Liver (tissue), 3 donors: ENCODE measurements around the gene ENDOU.

ENCODE experiments used
- GABPA ChIP-seq, 2 donors: IDR thresholded peaks in 1 of 2; conservative IDR thresholded peaks in 1 of 2; 2 replicates each; pipeline ENCODE4 v1.6.1; 2016; ENCODE audit warnings: antibody characterized with exemption in 2 of 2, mild to moderate bottlenecking in 1 of 2, moderate library complexity in 1 of 2
- JUND ChIP-seq, 2 donors: IDR thresholded peaks; 2 replicates each; pipeline ENCODE4 v1.6.1; 2016; ENCODE audit warnings: antibody characterized with exemption in 2 of 2
- RAD21 ChIP-seq, 2 donors: IDR thresholded peaks; 2 replicates each; pipeline ENCODE4 v1.6.1; 2016; ENCODE audit warnings: antibody characterized with exemption in 2 of 2, mild to moderate bottlenecking in 2 of 2
- SP1 ChIP-seq: IDR thresholded peaks from 2 replicates; pipeline ENCODE4 v1.6.1; 2018; ENCODE audit warnings: antibody characterized with exemption, mild to moderate bottlenecking
- TAF1 ChIP-seq: conservative IDR thresholded peaks from 2 replicates; pipeline ENCODE4 v1.6.1; 2016; ENCODE audit warnings: antibody characterized with exemption, mild to moderate bottlenecking
- TF ChIP-seq, protein P1 (sequence below): IDR thresholded peaks from 2 replicates; pipeline ENCODE4 v1.6.1; 2016; ENCODE audit warnings: antibody characterized with exemption
- TF ChIP-seq, protein P2 (sequence below): IDR thresholded peaks from 2 replicates; pipeline ENCODE4 v1.6.1; 2016; ENCODE audit warnings: antibody characterized with exemption, mild to moderate bottlenecking
- TF ChIP-seq, protein P3 (sequence below): fragments of 150-350 bp; IDR thresholded peaks from 2 replicates; pipeline ENCODE4 v1.5.1; 2017; ENCODE audit warnings: improper control_type of control experiment, low read depth, low read length; ENCODE audit not compliant: missing input control
- TF ChIP-seq, protein P4 (sequence below): IDR thresholded peaks from 2 replicates; pipeline ENCODE4 v1.6.1; 2016; ENCODE audit warnings: antibody characterized with exemption
- TF ChIP-seq, protein P5 (sequence below): IDR thresholded peaks from 2 replicates; pipeline ENCODE4 v1.6.1; 2016; ENCODE audit warnings: antibody characterized with exemption
- donor health status: healthy.
- donor health status: healthy.

DNA sequence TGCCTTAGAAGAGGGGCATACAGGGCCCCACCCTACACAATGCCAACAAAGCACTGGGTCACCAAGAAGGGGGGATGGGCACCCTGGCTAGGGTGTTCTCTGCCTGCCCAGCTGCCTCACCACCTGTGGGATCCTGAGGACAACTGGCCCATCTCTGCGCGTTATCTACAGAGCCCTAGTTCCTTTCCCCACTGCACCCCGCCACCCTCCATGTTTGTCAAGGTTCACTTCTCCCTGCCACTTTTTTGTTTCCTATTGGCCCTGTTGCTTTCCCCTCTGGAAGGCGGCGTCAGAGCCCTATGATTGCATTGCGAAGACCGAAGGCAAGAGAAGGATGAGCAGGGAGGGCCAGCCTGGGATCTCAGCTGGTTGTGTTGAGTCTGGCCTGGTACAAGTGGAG is 49.4 kb upstream of the ENDOU start:
- TF ChIP-seq, protein P1, sequence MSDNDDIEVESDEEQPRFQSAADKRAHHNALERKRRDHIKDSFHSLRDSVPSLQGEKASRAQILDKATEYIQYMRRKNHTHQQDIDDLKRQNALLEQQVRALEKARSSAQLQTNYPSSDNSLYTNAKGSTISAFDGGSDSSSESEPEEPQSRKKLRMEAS = no peak
- TF ChIP-seq, protein P2, sequence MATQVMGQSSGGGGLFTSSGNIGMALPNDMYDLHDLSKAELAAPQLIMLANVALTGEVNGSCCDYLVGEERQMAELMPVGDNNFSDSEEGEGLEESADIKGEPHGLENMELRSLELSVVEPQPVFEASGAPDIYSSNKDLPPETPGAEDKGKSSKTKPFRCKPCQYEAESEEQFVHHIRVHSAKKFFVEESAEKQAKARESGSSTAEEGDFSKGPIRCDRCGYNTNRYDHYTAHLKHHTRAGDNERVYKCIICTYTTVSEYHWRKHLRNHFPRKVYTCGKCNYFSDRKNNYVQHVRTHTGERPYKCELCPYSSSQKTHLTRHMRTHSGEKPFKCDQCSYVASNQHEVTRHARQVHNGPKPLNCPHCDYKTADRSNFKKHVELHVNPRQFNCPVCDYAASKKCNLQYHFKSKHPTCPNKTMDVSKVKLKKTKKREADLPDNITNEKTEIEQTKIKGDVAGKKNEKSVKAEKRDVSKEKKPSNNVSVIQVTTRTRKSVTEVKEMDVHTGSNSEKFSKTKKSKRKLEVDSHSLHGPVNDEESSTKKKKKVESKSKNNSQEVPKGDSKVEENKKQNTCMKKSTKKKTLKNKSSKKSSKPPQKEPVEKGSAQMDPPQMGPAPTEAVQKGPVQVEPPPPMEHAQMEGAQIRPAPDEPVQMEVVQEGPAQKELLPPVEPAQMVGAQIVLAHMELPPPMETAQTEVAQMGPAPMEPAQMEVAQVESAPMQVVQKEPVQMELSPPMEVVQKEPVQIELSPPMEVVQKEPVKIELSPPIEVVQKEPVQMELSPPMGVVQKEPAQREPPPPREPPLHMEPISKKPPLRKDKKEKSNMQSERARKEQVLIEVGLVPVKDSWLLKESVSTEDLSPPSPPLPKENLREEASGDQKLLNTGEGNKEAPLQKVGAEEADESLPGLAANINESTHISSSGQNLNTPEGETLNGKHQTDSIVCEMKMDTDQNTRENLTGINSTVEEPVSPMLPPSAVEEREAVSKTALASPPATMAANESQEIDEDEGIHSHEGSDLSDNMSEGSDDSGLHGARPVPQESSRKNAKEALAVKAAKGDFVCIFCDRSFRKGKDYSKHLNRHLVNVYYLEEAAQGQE = no peak
- TF ChIP-seq, protein P3, sequence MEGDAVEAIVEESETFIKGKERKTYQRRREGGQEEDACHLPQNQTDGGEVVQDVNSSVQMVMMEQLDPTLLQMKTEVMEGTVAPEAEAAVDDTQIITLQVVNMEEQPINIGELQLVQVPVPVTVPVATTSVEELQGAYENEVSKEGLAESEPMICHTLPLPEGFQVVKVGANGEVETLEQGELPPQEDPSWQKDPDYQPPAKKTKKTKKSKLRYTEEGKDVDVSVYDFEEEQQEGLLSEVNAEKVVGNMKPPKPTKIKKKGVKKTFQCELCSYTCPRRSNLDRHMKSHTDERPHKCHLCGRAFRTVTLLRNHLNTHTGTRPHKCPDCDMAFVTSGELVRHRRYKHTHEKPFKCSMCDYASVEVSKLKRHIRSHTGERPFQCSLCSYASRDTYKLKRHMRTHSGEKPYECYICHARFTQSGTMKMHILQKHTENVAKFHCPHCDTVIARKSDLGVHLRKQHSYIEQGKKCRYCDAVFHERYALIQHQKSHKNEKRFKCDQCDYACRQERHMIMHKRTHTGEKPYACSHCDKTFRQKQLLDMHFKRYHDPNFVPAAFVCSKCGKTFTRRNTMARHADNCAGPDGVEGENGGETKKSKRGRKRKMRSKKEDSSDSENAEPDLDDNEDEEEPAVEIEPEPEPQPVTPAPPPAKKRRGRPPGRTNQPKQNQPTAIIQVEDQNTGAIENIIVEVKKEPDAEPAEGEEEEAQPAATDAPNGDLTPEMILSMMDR = no peak
- TF ChIP-seq JUND (IDR thresholded peaks at IDR 0.05) = no peak
- no peak for TF ChIP-seq RAD21 (IDR thresholded peaks at IDR 0.05)
- TF ChIP-seq TAF1 = no peak
- TF ChIP-seq SP1 = no peak
- TF ChIP-seq, protein P4, sequence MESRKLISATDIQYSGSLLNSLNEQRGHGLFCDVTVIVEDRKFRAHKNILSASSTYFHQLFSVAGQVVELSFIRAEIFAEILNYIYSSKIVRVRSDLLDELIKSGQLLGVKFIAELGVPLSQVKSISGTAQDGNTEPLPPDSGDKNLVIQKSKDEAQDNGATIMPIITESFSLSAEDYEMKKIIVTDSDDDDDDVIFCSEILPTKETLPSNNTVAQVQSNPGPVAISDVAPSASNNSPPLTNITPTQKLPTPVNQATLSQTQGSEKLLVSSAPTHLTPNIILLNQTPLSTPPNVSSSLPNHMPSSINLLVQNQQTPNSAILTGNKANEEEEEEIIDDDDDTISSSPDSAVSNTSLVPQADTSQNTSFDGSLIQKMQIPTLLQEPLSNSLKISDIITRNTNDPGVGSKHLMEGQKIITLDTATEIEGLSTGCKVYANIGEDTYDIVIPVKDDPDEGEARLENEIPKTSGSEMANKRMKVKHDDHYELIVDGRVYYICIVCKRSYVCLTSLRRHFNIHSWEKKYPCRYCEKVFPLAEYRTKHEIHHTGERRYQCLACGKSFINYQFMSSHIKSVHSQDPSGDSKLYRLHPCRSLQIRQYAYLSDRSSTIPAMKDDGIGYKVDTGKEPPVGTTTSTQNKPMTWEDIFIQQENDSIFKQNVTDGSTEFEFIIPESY = no peak
- TF ChIP-seq, protein P5, sequence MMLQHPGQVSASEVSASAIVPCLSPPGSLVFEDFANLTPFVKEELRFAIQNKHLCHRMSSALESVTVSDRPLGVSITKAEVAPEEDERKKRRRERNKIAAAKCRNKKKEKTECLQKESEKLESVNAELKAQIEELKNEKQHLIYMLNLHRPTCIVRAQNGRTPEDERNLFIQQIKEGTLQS = no peak
- no peak for TF ChIP-seq GABPA (IDR thresholded peaks at IDR 0.05 in 1 of 2, conservative IDR thresholded peaks at IDR 0.05 in 1 of 2)
